Fibroblast of the aortic adventitia (primary cell): Measurements from ENCODE around the gene HSD17B2. TPM values are rescaled to one million over a fixed set of nuclear protein-coding genes. Genes with fewer than 3 reads are reported as not detected.
"Not testable (repeated sequence)": the region's sequence is repeated elsewhere in the genome, so short reads cannot be mapped to it uniquely, and the experiment has no call there.

Experiments used
- DNase-seq: peaks from one replicate; pipeline ENCODE4 v3.0.0-alpha.2; 2010; ENCODE audit warnings: low read depth
- H3K4me3 ChIP-seq: 2 replicates; pipeline ENCODE4 v1.5.1; 2011; ENCODE audit warnings: low read depth, mild to moderate bottlenecking, control low read depth, low read length, moderate library complexity
- CTCF ChIP-seq: IDR thresholded peaks from 2 replicates; pipeline ENCODE4 v1.5.1; 2011; ENCODE audit warnings: mild to moderate bottlenecking, low read length, control low read depth, inconsistent platforms; ENCODE audit not compliant: insufficient read depth
- total RNA-seq: library from RNA; depleted of rRNA; stranded (reverse); fragments of >200 nt; gene quantifications from 2 replicates; pipeline ENCODE4 v1.2.3, GENCODE V29; 2012; ENCODE audit warnings: low replicate concordance

Gene HSD17B2
- total RNA-seq, 1 donor, result 0.09 TPM

- DNase-seq, result no peak
- TF ChIP-seq CTCF, result no peak
- H3K4me3 ChIP-seq, result no peak overlapping the region
Measured at GRCh38 chr16:82007189-82007588, 27.9 kb upstream of the HSD17B2 start.

- no peak for DNase-seq
- H3K4me3 ChIP-seq, result no peak overlapping the region
- no peak for TF ChIP-seq CTCF
Measured at GRCh38 chr16:82008957-82009592, 26.0 kb upstream of the HSD17B2 start.

- DNase-seq, H3K4me3 ChIP-seq: not testable (repeated sequence)
Measured at GRCh38 chr16:82009789-82010188, 25.3 kb upstream of the HSD17B2 start.

- DNase-seq, result no peak
Measured at GRCh38 chr16:82010649-82011048, 24.4 kb upstream of the HSD17B2 start.

GRCh38 chr16:82011199-82011641 is 23.8 kb upstream of the HSD17B2 start, which contains the start of gene SDR42E1:
Gene SDR42E1, minus strand, starts transcription at chr16:82011470. Its CDS starts 10,612 bp downstream, at chr16:82000858.
- H3K4me3 ChIP-seq, result no peak within 1 kb of the TSS
- no peak for DNase-seq
- TF ChIP-seq CTCF, result no peak

More at GRCh38 chr16:82010649-82011048, 24.4 kb upstream of the HSD17B2 start:
- no peak for TF ChIP-seq CTCF
- no peak overlapping the region for H3K4me3 ChIP-seq

GRCh38 chr16:82013139-82013538 is 21.9 kb upstream of the HSD17B2 start:
- H3K4me3 ChIP-seq, result no peak overlapping the region
- DNase-seq, result no peak
- TF ChIP-seq CTCF, result no peak

GRCh38 chr16:82016263-82016662 is 18.8 kb upstream of the HSD17B2 start:
- DNase-seq, result peak; percentile 72
- no peak overlapping the region for H3K4me3 ChIP-seq
- peak; percentile 48 for TF ChIP-seq CTCF
